Upper lobe of right lung (tissue), 1 donor: Measurements from ENCODE around the gene ASB2. TPM values are rescaled to one million over a fixed set of nuclear protein-coding genes. Genes with fewer than 3 reads are reported as not detected.

Experiments used
- ATAC-seq: fragments of 200-7000 bp; cut with Tn5 transposase; one replicate; pipeline ENCODE4 v1.9.1; 2020; ENCODE audit warnings: mild to moderate bottlenecking, moderate library complexity
- DNase-seq: peaks from one replicate; pipeline ENCODE4 v3.0.0-alpha.2; 2020
- H3K27ac ChIP-seq: fragments of 200-600 bp; one replicate; pipeline ENCODE4 v1.8.0; 2022
- H3K27me3 ChIP-seq: fragments of 200-600 bp; one replicate; pipeline ENCODE4 v1.8.0; 2022; ENCODE audit warnings: mild to moderate bottlenecking
- H3K36me3 ChIP-seq: fragments of 200-600 bp; one replicate; pipeline ENCODE4 v1.8.0; 2022
- H3K4me1 ChIP-seq: fragments of 200-600 bp; one replicate; pipeline ENCODE4 v1.8.0; 2022
- H3K4me3 ChIP-seq: fragments of 200-600 bp; one replicate; pipeline ENCODE4 v1.8.0; 2022; ENCODE audit warnings: mild to moderate bottlenecking
- H3K9me3 ChIP-seq: fragments of 200-600 bp; one replicate; pipeline ENCODE4 v1.8.0; 2022
- CTCF ChIP-seq: fragments of 200-600 bp; IDR thresholded peaks from one replicate; pipeline ENCODE4 v1.8.0; 2022; ENCODE audit warnings: antibody characterized with exemption
- intact Hi-C: fragments of 100-400 bp; cut with DNase I; formaldehyde crosslinking; loops from one replicate; pipeline ENCODE4 v1.11.0; 2022
- total RNA-seq: library from RNA; stranded (reverse); fragmentation: NEBNext Ultra II Directional; extraction: Animal tissue kit (Norgen Biotek cat#: 25700); gene quantifications from one replicate; pipeline ENCODE4 v1.2.1, GENCODE V29; 2021
- donor health status: DM: no; HTN: yes; CAD: no; lungs with severe emphysema.

Gene ASB2
- total RNA-seq, 1 donor from 2014 or later: 3.2 TPM

- Histone ChIP-seq H3K27ac (no peak overlapping the region), H3K4me3 (no peak overlapping the region), H3K36me3 (no peaks in the 10 kb centered on the region), H3K27me3 (no peaks in the 10 kb centered on the region), H3K9me3 (no peaks in the 10 kb centered on the region), H3K4me1 (no peaks in the 10 kb centered on the region)
- ATAC-seq (no peak), DNase-seq (no peak)
- no peak for TF ChIP-seq CTCF
- intact Hi-C loops: no loop called here
These were observed 38.0 kb upstream of the ASB2 start for GRCh38 chr14:94014382-94014781.

- TF ChIP-seq CTCF: no peak
- no peak for ATAC-seq
- H3K27me3 ChIP-seq: no peaks in the 10 kb centered on the region
- intact Hi-C loops: no loop called here
- H3K36me3 ChIP-seq: no peaks in the 10 kb centered on the region
- no peak for DNase-seq
- no peak overlapping the region for H3K27ac ChIP-seq
- no peak overlapping the region for H3K4me3 ChIP-seq
- H3K9me3 ChIP-seq: no peaks in the 10 kb centered on the region
- H3K4me1 ChIP-seq: no peaks in the 10 kb centered on the region
These were observed 35.4 kb upstream of the ASB2 start for GRCh38 chr14:94011795-94012194.

- Histone ChIP-seq H3K27ac (no peak overlapping the region), H3K4me3 (no peak overlapping the region), H3K27me3 (no peaks in the 10 kb centered on the region), H3K4me1 (no peaks in the 10 kb centered on the region), H3K9me3 (no peaks in the 10 kb centered on the region), H3K36me3 (no peaks in the 10 kb centered on the region)
- ATAC-seq: no peak
- no peak for TF ChIP-seq CTCF
- intact Hi-C loops: no loop called here
- no peak for DNase-seq
These were observed 34.3 kb upstream of the ASB2 start for GRCh38 chr14:94010625-94011024.

- Histone ChIP-seq H3K4me1 (no peaks in the 10 kb centered on the region), H3K9me3 (no peaks in the 10 kb centered on the region), H3K27ac (no peak overlapping the region), H3K36me3 (no peaks in the 10 kb centered on the region), H3K27me3 (no peaks in the 10 kb centered on the region), H3K4me3 (no peak overlapping the region)
- ATAC-seq (no peak), DNase-seq (no peak)
- intact Hi-C loops: no loop called here
- TF ChIP-seq CTCF: no peak
These were observed 33.4 kb upstream of the ASB2 start for GRCh38 chr14:94009767-94010166.

GRCh38 chr14:94008234-94008633, 31.9 kb upstream of the ASB2 start:
- no peak for TF ChIP-seq CTCF

More at GRCh38 chr14:94008234-94008633, 31.9 kb upstream of the ASB2 start:
- DNase-seq: no peak
- no peaks in the 10 kb centered on the region for H3K36me3 ChIP-seq
- H3K4me3 ChIP-seq: no peak overlapping the region
- H3K27ac ChIP-seq: no peak overlapping the region
- intact Hi-C loops: no loop called here
- H3K27me3 ChIP-seq: no peaks in the 10 kb centered on the region
- no peak for ATAC-seq
- no peaks in the 10 kb centered on the region for H3K9me3 ChIP-seq
- H3K4me1 ChIP-seq: no peaks in the 10 kb centered on the region
